ENCODE results near the gene PLEKHM1. TPM values are rescaled to one million over a fixed set of nuclear protein-coding genes. Genes with fewer than 3 reads are reported as not detected.
"Not testable (repeated sequence)": the region's sequence is repeated elsewhere in the genome, so short reads cannot be mapped to it uniquely, and the experiment has no call there.

PLEKHM1 gene
- total and polyA plus RNA-seq, 10 donors: 7.4 to 121 (median 80.0) TPM

DNA sequence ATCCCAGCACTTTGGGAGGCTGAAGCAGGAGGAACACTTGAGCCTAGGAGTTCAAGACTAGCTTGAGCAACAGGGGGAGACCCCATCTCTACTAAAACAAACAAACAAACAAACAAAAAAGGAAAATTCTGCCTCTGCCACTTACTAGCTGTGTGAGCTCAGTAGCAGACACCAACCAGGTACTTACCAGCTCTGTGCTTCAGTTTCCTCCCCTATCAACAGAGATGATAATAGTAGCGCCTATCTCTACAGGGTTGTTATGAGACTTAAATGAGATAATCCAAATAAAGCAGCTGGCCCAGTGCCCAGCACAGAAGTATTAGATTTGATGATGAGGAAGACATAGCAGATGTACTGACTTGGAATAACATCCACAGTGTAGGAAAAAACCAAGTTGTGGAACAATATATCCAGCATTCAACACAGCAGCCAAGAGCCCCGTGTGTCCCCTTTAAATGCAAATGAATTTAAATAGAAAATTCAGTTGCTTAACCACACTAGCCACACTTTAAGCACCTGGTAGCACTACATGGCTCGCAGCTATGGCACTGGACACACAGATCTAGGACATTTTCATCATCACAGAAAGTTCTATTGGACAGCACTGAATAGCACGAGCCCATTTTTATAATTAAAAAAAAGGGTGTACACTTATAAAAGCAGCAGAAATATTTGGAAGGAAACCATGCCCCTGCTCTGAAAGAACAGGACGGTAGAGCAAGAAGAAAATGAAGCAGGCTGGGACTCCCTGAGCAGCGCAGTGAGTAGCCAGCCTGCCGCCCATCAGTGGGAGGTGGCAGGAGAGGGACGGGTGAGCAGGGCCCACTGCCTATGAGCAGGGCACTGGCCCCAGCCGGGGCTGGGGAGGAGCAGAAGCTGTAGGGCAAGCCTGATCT is 37.9 kb downstream of the PLEKHM1 start:
- H3K36me3 ChIP-seq: peaks cover 0 to 91% (median 12%) of the 10 kb centered on the region in 6 donors
- H3K4me3 ChIP-seq; H3K27me3 ChIP-seq (replicated peaks in 1 of 7); H3K27ac ChIP-seq; intact Hi-C loops (cut with DNase I; ENCODE audit: low total_unique reads); H3K9me3 ChIP-seq: not testable (repeated sequence)
- peak; percentile 59 for DNase-seq
- H3K4me1 ChIP-seq: peaks cover 0 to 18% (median 4%) of the 10 kb centered on the region in 6 donors
- WGBS, 5 donors: 52 to 71% (median 61%) methylated on average over 8 to 9 of the region's 9 CpGs
- peak in 1 of 3 donors; percentile 16 for TF ChIP-seq POLR2AphosphoS5 (IDR thresholded peaks at IDR 0.05)

GRCh38 chr17:45451660-45452059 is 38.9 kb downstream of the PLEKHM1 start:
- H3K4me3 ChIP-seq; intact Hi-C loops (cut with DNase I; ENCODE audit: low total_unique reads); H3K27me3 ChIP-seq (replicated peaks in 1 of 7); H3K9me3 ChIP-seq; H3K27ac ChIP-seq: not testable (repeated sequence)
- H3K4me1 ChIP-seq: peaks cover 0 to 26% (median 4%) of the 10 kb centered on the region in 6 donors
- WGBS, 5 donors: 52 to 67% (median 58%) methylated on average over 3 to 8 of the region's 10 CpGs
- peaks cover 0 to 91% (median 9%) of the 10 kb centered on the region in 6 donors for H3K36me3 ChIP-seq
- peak in 1 of 3 donors; percentile 32 for TF ChIP-seq POLR2AphosphoS5 (IDR thresholded peaks at IDR 0.05)
- peak; percentile 71 for DNase-seq

GRCh38 chr17:45451131-45451530 is 39.4 kb downstream of the PLEKHM1 start:
- Histone ChIP-seq H3K27me3 (replicated peaks in 1 of 7) (no peaks in the 10 kb centered on the region), H3K4me3 (no peak overlapping the region), H3K9me3 (no peaks in the 10 kb centered on the region), H3K36me3 (peaks cover 0 to 91% (median 7%) of the 10 kb centered on the region in 6 donors), H3K4me1 (peaks cover 0 to 31% (median 7%) of the 10 kb centered on the region in 6 donors), H3K27ac (peak overlapping the region in 1 of 8 donors; percentile 45)
- WGBS, 5 donors: 69 to 100% (median 82%) methylated on average over 3 to 8 of the region's 8 CpGs
- DNase-seq: peak; percentile 74
- TF ChIP-seq, protein P1, sequence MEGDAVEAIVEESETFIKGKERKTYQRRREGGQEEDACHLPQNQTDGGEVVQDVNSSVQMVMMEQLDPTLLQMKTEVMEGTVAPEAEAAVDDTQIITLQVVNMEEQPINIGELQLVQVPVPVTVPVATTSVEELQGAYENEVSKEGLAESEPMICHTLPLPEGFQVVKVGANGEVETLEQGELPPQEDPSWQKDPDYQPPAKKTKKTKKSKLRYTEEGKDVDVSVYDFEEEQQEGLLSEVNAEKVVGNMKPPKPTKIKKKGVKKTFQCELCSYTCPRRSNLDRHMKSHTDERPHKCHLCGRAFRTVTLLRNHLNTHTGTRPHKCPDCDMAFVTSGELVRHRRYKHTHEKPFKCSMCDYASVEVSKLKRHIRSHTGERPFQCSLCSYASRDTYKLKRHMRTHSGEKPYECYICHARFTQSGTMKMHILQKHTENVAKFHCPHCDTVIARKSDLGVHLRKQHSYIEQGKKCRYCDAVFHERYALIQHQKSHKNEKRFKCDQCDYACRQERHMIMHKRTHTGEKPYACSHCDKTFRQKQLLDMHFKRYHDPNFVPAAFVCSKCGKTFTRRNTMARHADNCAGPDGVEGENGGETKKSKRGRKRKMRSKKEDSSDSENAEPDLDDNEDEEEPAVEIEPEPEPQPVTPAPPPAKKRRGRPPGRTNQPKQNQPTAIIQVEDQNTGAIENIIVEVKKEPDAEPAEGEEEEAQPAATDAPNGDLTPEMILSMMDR (IDR thresholded peaks at IDR 0.05 in 8 of 11, conservative IDR thresholded peaks at IDR 0.05 in 3 of 11): no peak
- TF ChIP-seq POLR2A (IDR thresholded peaks at IDR 0.05): no peak
- no peak for TF ChIP-seq POLR2AphosphoS5 (IDR thresholded peaks at IDR 0.05)
- intact Hi-C loops (cut with DNase I; ENCODE audit: low total_unique reads): no loop called here

- H3K4me3 ChIP-seq; H3K27me3 ChIP-seq (replicated peaks in 1 of 7); H3K9me3 ChIP-seq; H3K27ac ChIP-seq; intact Hi-C loops (cut with DNase I; ENCODE audit: low total_unique reads): not testable (repeated sequence)
- Histone ChIP-seq H3K4me1 (peaks cover 0 to 36% (median 11%) of the 10 kb centered on the region in 6 donors), H3K36me3 (peaks cover 0 to 94% (median 15%) of the 10 kb centered on the region in 6 donors)
- peak; percentile 5 for DNase-seq
- 87 to 100% (median 96%) methylated on average over 1 of the region's 1 CpG for WGBS, 5 donors
Observed at GRCh38 chr17:45449708-45450329, 40.7 kb downstream of the PLEKHM1 start.

DNA sequence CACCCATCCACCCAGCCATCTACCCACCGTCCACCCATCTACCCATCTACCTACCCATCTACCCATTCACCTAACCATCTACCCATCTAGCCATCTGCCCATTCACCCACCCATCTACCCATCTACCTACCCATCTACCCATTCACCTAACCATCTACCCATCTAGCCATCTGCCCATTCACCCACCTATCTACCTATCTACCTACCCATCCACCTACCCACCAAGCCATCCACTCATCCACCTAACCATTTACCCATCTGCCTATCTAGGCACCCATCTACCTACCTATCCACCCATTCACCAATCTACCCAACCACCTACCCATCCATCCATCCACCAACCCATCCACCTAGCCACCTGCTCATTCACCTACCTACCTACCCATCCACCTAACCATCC is 41.3 kb downstream of the PLEKHM1 start:
- H3K27ac ChIP-seq; H3K4me3 ChIP-seq; DNase-seq; H3K27me3 ChIP-seq (replicated peaks in 1 of 7); intact Hi-C loops (cut with DNase I; ENCODE audit: low total_unique reads); H3K9me3 ChIP-seq: not testable (repeated sequence)
- H3K36me3 ChIP-seq: peaks cover 0 to 93% (median 15%) of the 10 kb centered on the region in 6 donors
- H3K4me1 ChIP-seq: peaks cover 0 to 36% (median 11%) of the 10 kb centered on the region in 6 donors
- 93 to 100% (median 100%) methylated on average over 1 of the region's 1 CpG for WGBS, 5 donors

- H3K27ac ChIP-seq: peak overlapping the region in 1 of 8 donors; percentile 31
Observed at GRCh38 chr17:45448483-45448882, 42.0 kb downstream of the PLEKHM1 start.

GRCh38 chr17:45448066-45448465 is 42.5 kb downstream of the PLEKHM1 start:
- Histone ChIP-seq H3K27ac (peak overlapping the region in 1 of 8 donors; percentile 31), H3K4me1 (peaks cover 0 to 34% (median 11%) of the 10 kb centered on the region in 6 donors), H3K36me3 (peaks cover 0 to 92% (median 11%) of the 10 kb centered on the region in 6 donors)
- H3K4me3 ChIP-seq; H3K27me3 ChIP-seq (replicated peaks in 1 of 7); intact Hi-C loops (cut with DNase I; ENCODE audit: low total_unique reads); H3K9me3 ChIP-seq: not testable (repeated sequence)
- DNase-seq: peak; percentile 4
- WGBS, 5 donors: 78 to 87% (median 84%) methylated on average over 7 of the region's 7 CpGs

More at GRCh38 chr17:45448483-45448882, 42.0 kb downstream of the PLEKHM1 start:
- Histone ChIP-seq H3K4me1 (peaks cover 0 to 36% (median 11%) of the 10 kb centered on the region in 6 donors), H3K36me3 (peaks cover 0 to 93% (median 11%) of the 10 kb centered on the region in 6 donors)
- H3K9me3 ChIP-seq; H3K4me3 ChIP-seq; intact Hi-C loops (cut with DNase I; ENCODE audit: low total_unique reads); H3K27me3 ChIP-seq (replicated peaks in 1 of 7); DNase-seq: not testable (repeated sequence)
- whole genome bisulfite sequencing, 5 donors: 80 to 100% (median 100%) methylated on average over 1 of the region's 1 CpG

- H3K27ac ChIP-seq: peak overlapping the region in 1 of 8 donors; percentile 31
- intact Hi-C loops (cut with DNase I; ENCODE audit: low total_unique reads); H3K4me3 ChIP-seq; H3K9me3 ChIP-seq; H3K27me3 ChIP-seq (replicated peaks in 1 of 7); DNase-seq: not testable (repeated sequence)
- peaks cover 0 to 89% (median 11%) of the 10 kb centered on the region in 6 donors for H3K36me3 ChIP-seq
- H3K4me1 ChIP-seq: peaks cover 0 to 30% (median 11%) of the 10 kb centered on the region in 6 donors
- 67 to 86% (median 79%) methylated on average over 14 of the region's 14 CpGs for WGBS, 5 donors
Observed at GRCh38 chr17:45447650-45448049, 42.9 kb downstream of the PLEKHM1 start.

Measured in spleen (tissue), 11 donors.